A549 (cell line): ENCODE results near the gene TNFAIP8.

Experiments used
- CBX2 ChIP-seq: fragments of 200-600 bp; sonication (generic); IDR thresholded peaks from 2 replicates; pipeline ENCODE4 v1.6.1; 2016; ENCODE audit warnings: low read depth, mild to moderate bottlenecking, borderline replicate concordance
- CBX8 ChIP-seq: fragments of 200-600 bp; sonication (generic); IDR thresholded peaks from 2 replicates; pipeline ENCODE4 v1.6.1; 2016
- RARB ChIP-seq: fragments of 250-450 bp; sonication (Bioruptor Pico); IDR thresholded peaks from 2 replicates; pipeline ENCODE4 v1.8.0; 2021; ENCODE audit warnings: mild to moderate bottlenecking, moderate library complexity
- SMC3 ChIP-seq: fragments of >200 bp; sonication (Bioruptor Twin); formaldehyde crosslinking; IDR thresholded peaks from 3 replicates; pipeline ENCODE4 v1.6.1; 2018; ENCODE audit warnings: inconsistent platforms
- TF ChIP-seq, protein P1 (sequence below): fragments of >200 bp; sonication (Bioruptor Twin); formaldehyde crosslinking; IDR thresholded peaks from 3 replicates; pipeline ENCODE4 v1.5.1; 2016
- TF ChIP-seq, protein P2 (sequence below): IDR thresholded peaks from 2 replicates; pipeline ENCODE4 v1.6.1; 2012

DNA sequence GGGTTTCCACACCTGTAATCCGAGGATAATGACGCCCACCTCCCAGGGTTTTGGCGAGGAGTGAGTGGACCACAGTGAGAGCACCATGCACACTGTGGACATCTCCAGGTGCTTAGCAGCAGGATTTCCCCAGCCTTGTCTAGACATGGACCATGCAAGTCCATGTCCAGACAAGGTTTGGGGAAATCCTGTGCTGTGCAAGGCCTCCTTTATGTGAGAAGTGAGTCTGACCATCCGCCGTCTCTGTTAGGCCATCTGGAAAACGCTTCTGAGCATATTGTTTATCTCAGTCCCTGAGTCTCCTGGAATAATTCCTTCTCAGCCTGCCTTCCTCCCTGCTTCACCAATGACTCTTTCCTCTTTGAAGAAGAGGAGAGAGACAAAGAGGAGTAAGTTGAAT lies 26.2 kb upstream of the TNFAIP8 start:
- TF ChIP-seq, protein P1, sequence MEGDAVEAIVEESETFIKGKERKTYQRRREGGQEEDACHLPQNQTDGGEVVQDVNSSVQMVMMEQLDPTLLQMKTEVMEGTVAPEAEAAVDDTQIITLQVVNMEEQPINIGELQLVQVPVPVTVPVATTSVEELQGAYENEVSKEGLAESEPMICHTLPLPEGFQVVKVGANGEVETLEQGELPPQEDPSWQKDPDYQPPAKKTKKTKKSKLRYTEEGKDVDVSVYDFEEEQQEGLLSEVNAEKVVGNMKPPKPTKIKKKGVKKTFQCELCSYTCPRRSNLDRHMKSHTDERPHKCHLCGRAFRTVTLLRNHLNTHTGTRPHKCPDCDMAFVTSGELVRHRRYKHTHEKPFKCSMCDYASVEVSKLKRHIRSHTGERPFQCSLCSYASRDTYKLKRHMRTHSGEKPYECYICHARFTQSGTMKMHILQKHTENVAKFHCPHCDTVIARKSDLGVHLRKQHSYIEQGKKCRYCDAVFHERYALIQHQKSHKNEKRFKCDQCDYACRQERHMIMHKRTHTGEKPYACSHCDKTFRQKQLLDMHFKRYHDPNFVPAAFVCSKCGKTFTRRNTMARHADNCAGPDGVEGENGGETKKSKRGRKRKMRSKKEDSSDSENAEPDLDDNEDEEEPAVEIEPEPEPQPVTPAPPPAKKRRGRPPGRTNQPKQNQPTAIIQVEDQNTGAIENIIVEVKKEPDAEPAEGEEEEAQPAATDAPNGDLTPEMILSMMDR: no peak
- TF ChIP-seq CBX8 (no peak), SMC3 (no peak), CBX2 (no peak), RARB (CRISPR knock-in tag) (no peak)
- TF ChIP-seq, protein P2, sequence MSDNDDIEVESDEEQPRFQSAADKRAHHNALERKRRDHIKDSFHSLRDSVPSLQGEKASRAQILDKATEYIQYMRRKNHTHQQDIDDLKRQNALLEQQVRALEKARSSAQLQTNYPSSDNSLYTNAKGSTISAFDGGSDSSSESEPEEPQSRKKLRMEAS: no peak
